GM12892 (cell line): ENCODE results near the gene POU6F2.

Source experiments
- POLR2A ChIP-seq: IDR thresholded peaks from 2 replicates; pipeline ENCODE4 v1.6.1; 2011; ENCODE audit warnings: low read depth, low read length, control low read depth
- POLR2AphosphoS5 ChIP-seq: IDR thresholded peaks from 2 replicates; pipeline ENCODE4 v1.6.1; 2011; ENCODE audit warnings: low read depth, low read length, control low read depth
- TAF1 ChIP-seq: IDR thresholded peaks from 2 replicates; pipeline ENCODE4 v1.6.1; 2011; ENCODE audit warnings: low read depth, mild to moderate bottlenecking, control low read depth, low read length, borderline replicate concordance

- no peak for TF ChIP-seq POLR2AphosphoS5
- TF ChIP-seq POLR2A: no peak
- TF ChIP-seq TAF1: no peak
Observed at GRCh38 chr7:39238234-39238869, 260.6 kb downstream of the POU6F2 start.
